ENCODE data around the gene SMIM21. TPM values are rescaled to one million over a fixed set of nuclear protein-coding genes. Genes with fewer than 3 reads are reported as not detected.
A peak's percentile ranks its signal among the peaks of the same experiment; 100 is the strongest.

Gene SMIM21
- total and polyA plus RNA-seq, 9 donors: not detected

DNA sequence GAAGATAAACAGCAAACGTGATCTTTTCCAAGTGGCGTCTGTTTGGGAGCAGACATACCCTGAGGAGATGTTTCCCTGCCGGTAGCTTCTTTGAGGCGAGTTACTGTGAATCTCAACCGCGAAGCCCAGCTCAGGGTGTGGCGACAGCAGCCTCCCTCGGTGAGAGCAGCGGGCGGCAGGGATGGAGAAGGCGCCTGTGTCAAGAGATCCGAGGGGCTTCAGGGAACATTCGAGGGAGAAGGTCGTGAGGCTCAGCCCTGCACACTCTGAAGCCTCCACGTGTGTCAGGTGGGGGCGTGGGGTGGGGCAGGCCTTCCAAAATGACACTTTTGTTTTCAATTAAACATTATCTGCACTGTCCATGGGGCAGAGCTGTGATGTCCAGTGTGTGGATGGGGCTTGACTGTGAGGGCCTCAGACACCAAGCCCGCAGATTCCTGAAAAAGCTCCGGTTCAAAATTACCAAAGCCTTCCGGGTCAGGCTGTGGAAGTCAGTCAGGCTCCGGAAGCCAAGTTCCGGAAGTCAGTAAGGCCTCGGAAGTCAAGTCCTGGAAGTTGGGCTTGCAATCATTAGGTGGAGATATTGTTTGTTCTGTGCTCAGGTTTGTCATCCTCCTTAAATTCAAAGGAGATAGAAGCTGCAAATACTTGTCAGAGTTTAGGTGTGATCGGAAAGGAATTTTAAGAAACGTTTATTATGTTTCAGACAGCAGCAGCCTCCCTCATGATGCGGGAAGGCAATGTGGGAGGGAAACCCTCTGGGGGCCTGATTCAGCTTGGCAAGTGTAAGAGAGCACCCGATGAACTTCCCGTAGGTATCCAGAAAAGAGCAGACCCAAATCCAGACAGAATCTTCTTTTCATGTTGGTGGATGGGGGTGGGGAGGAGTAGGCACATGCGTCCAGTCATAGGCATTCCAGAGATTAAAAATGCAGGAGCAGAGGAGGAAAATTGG lies 20.7 kb downstream of the SMIM21 start:
- DNase-seq: peak; percentile 11

GRCh38 chr18:75405351-75405750 lies 22.2 kb downstream of the SMIM21 start:
- DNase-seq: no peak
- no CpG with 5 or more reads among the region's 4 CpGs for WGBS (ENCODE audit: insufficient coverage)
- Histone ChIP-seq H3K27ac (ENCODE audit: low read length) (no peak overlapping the region), H3K4me3 (ENCODE audit: low read length) (no peak overlapping the region), H3K27me3 (ENCODE audit: control insufficient read depth, insufficient read depth, low read length) (peaks cover 3% of the 10 kb centered on the region), H3K36me3 (ENCODE audit: control insufficient read depth, insufficient read depth, low read length) (no peaks in the 10 kb centered on the region), H3K4me1 (ENCODE audit: control insufficient read depth, insufficient read depth, low read length) (peaks cover 19% of the 10 kb centered on the region), H3K9me3 (replicated peaks; ENCODE audit: control insufficient read depth, low read depth, low read length) (no peaks in the 10 kb centered on the region)

More for the DNA sequence above, 20.7 kb downstream of the SMIM21 start:
- Histone ChIP-seq H3K27me3 (ENCODE audit: control insufficient read depth, insufficient read depth, low read length) (peaks cover 3% of the 10 kb centered on the region), H3K4me3 (ENCODE audit: low read length) (no peak overlapping the region), H3K4me1 (ENCODE audit: control insufficient read depth, insufficient read depth, low read length) (peaks cover 15% of the 10 kb centered on the region), H3K9me3 (replicated peaks; ENCODE audit: control insufficient read depth, low read depth, low read length) (no peaks in the 10 kb centered on the region), H3K36me3 (ENCODE audit: control insufficient read depth, insufficient read depth, low read length) (no peaks in the 10 kb centered on the region), H3K27ac (ENCODE audit: low read length) (no peak overlapping the region)
- WGBS (ENCODE audit: insufficient coverage): 65% methylated on average over 24 of the region's 28 CpGs

- peaks cover 6% of the 10 kb centered on the region for H3K4me1 ChIP-seq (ENCODE audit: control insufficient read depth, insufficient read depth, low read length)
- no peaks in the 10 kb centered on the region for H3K36me3 ChIP-seq (ENCODE audit: control insufficient read depth, insufficient read depth, low read length)
- no peak overlapping the region for H3K27ac ChIP-seq (ENCODE audit: low read length)
- H3K4me3 ChIP-seq (ENCODE audit: low read length): no peak overlapping the region
- H3K9me3 ChIP-seq (replicated peaks; ENCODE audit: control insufficient read depth, low read depth, low read length): no peaks in the 10 kb centered on the region
- WGBS (ENCODE audit: insufficient coverage): 57% methylated on average over 1 of the region's 3 CpGs
- peak; percentile 66 for DNase-seq
- H3K27me3 ChIP-seq (ENCODE audit: control insufficient read depth, insufficient read depth, low read length): no peaks in the 10 kb centered on the region
Measured at GRCh38 chr18:75400366-75400765, 27.1 kb downstream of the SMIM21 start.

DNA sequence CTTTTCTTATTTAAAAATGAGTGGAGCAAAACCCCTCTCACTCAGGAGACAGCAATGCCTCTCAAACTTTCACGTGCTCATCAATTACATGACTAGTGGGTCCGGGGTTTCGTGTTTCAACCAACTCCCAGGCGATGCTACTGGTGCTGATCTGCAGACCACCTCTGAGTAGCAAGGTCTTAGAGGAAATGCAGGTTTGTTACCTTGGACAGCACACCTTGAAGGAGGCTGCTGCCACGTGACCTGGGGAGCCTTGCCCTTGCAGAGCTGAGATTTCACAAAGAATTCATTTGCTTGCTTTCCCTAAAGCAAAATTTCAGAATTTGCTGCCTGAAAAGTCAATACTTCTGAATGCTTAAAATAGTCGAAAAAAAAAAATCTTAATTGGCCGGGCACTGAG lies 32.4 kb downstream of the SMIM21 start:
- no peak overlapping the region for H3K27ac ChIP-seq (ENCODE audit: low read length)
- H3K36me3 ChIP-seq (ENCODE audit: control insufficient read depth, insufficient read depth, low read length): no peaks in the 10 kb centered on the region
- no peak overlapping the region for H3K4me3 ChIP-seq (ENCODE audit: low read length)
- no peaks in the 10 kb centered on the region for H3K27me3 ChIP-seq (ENCODE audit: control insufficient read depth, insufficient read depth, low read length)
- no peaks in the 10 kb centered on the region for H3K9me3 ChIP-seq (replicated peaks; ENCODE audit: control insufficient read depth, low read depth, low read length)
- peaks cover 7% of the 10 kb centered on the region for H3K4me1 ChIP-seq (ENCODE audit: control insufficient read depth, insufficient read depth, low read length)
- 78% methylated on average over 7 of the region's 7 CpGs for WGBS (ENCODE audit: insufficient coverage)
- no peak for DNase-seq

- H3K4me3 ChIP-seq (ENCODE audit: low read length): no peak overlapping the region
- H3K9me3 ChIP-seq (replicated peaks; ENCODE audit: control insufficient read depth, low read depth, low read length): no peaks in the 10 kb centered on the region
- 44% methylated on average over 3 of the region's 5 CpGs for WGBS (ENCODE audit: insufficient coverage)
- peaks cover 6% of the 10 kb centered on the region for H3K4me1 ChIP-seq (ENCODE audit: control insufficient read depth, insufficient read depth, low read length)
- peak; percentile 21 for DNase-seq
- H3K27me3 ChIP-seq (ENCODE audit: control insufficient read depth, insufficient read depth, low read length): no peaks in the 10 kb centered on the region
- H3K36me3 ChIP-seq (ENCODE audit: control insufficient read depth, insufficient read depth, low read length): no peaks in the 10 kb centered on the region
- no peak overlapping the region for H3K27ac ChIP-seq (ENCODE audit: low read length)
Measured at GRCh38 chr18:75393721-75394120, 33.8 kb downstream of the SMIM21 start.

GRCh38 chr18:75392226-75392578 lies 35.3 kb downstream of the SMIM21 start:
- H3K27ac ChIP-seq (ENCODE audit: low read length): no peak overlapping the region
- H3K27me3 ChIP-seq (ENCODE audit: control insufficient read depth, insufficient read depth, low read length): peaks cover 3% of the 10 kb centered on the region
- no peak overlapping the region for H3K4me3 ChIP-seq (ENCODE audit: low read length)
- no peak for DNase-seq
- 88% methylated on average over 10 of the region's 10 CpGs for WGBS (ENCODE audit: insufficient coverage)
- H3K9me3 ChIP-seq (replicated peaks; ENCODE audit: control insufficient read depth, low read depth, low read length): no peaks in the 10 kb centered on the region
- H3K4me1 ChIP-seq (ENCODE audit: control insufficient read depth, insufficient read depth, low read length): peaks cover 6% of the 10 kb centered on the region
- no peaks in the 10 kb centered on the region for H3K36me3 ChIP-seq (ENCODE audit: control insufficient read depth, insufficient read depth, low read length)

GRCh38 chr18:75391279-75392225 lies 36.0 kb downstream of the SMIM21 start:
- H3K4me3 ChIP-seq (ENCODE audit: low read length): no peak overlapping the region
- no peak for DNase-seq
- H3K9me3 ChIP-seq (replicated peaks; ENCODE audit: control insufficient read depth, low read depth, low read length): no peaks in the 10 kb centered on the region
- no peaks in the 10 kb centered on the region for H3K36me3 ChIP-seq (ENCODE audit: control insufficient read depth, insufficient read depth, low read length)
- H3K4me1 ChIP-seq (ENCODE audit: control insufficient read depth, insufficient read depth, low read length): peaks cover 6% of the 10 kb centered on the region
- H3K27ac ChIP-seq (ENCODE audit: low read length): peak overlapping the region; percentile 47
- WGBS (ENCODE audit: insufficient coverage): 63% methylated on average over 4 of the region's 21 CpGs
- peaks cover 3% of the 10 kb centered on the region for H3K27me3 ChIP-seq (ENCODE audit: control insufficient read depth, insufficient read depth, low read length)

DNA sequence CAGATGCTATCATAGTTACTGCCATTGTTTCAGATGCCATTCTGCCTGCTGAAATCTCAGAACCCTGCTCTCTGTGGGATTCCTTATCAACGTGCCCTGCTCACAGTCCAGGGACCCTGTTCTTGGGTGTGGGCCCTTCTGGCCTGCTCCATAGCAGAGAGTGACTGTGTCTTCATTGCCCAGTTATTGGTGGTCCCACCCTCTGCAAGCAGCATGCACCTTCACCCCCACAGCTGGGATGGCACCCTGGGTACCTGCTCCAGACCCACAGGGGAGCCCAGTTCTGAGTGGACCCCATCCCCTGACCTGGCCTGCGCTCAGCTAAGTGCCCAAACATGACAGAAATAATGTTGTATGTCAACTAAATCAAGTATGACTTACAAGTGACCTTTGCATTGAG lies 36.6 kb downstream of the SMIM21 start:
- H3K4me3 ChIP-seq (ENCODE audit: low read length): no peak overlapping the region
- H3K36me3 ChIP-seq (ENCODE audit: control insufficient read depth, insufficient read depth, low read length): no peaks in the 10 kb centered on the region
- H3K9me3 ChIP-seq (replicated peaks; ENCODE audit: control insufficient read depth, low read depth, low read length): no peaks in the 10 kb centered on the region
- H3K27me3 ChIP-seq (ENCODE audit: control insufficient read depth, insufficient read depth, low read length): peaks cover 3% of the 10 kb centered on the region
- WGBS (ENCODE audit: insufficient coverage): 33% methylated on average over 1 of the region's 2 CpGs
- H3K4me1 ChIP-seq (ENCODE audit: control insufficient read depth, insufficient read depth, low read length): peaks cover 6% of the 10 kb centered on the region
- no peak for DNase-seq
- no peak overlapping the region for H3K27ac ChIP-seq (ENCODE audit: low read length)

DNA sequence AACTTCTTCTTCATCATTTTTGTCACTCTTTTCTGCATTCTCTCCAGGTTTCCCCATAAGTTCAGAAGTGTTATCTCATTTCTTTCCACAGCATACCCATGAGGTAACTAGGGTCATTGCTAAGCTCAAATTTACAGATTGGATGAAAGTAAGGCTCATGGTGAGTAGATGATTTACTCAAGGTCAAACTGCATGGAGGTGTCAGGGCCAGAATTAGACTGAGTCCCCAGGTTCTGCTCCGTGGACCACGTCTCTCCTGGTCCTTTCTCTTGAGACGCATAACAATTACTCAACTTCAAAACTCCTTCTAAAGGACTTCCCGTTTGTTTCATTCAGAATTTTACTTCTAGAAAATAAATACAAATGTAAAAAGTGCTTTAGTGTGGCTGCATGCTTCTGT lies 43.4 kb downstream of the SMIM21 start:
- no peak for DNase-seq
- Histone ChIP-seq H3K4me1 (ENCODE audit: control insufficient read depth, insufficient read depth, low read length) (no peaks in the 10 kb centered on the region), H3K4me3 (ENCODE audit: low read length) (no peak overlapping the region), H3K27me3 (ENCODE audit: control insufficient read depth, insufficient read depth, low read length) (peaks cover 3% of the 10 kb centered on the region), H3K9me3 (replicated peaks; ENCODE audit: control insufficient read depth, low read depth, low read length) (no peaks in the 10 kb centered on the region), H3K36me3 (ENCODE audit: control insufficient read depth, insufficient read depth, low read length) (no peaks in the 10 kb centered on the region), H3K27ac (ENCODE audit: low read length) (no peak overlapping the region)
- WGBS (ENCODE audit: insufficient coverage): no CpG with 5 or more reads among the region's 4 CpGs

Measured in muscle of leg (tissue), 11 donors.